BE2C (cell line): ENCODE data around the gene SLC38A8.

Experiments used
- DNase-seq: peaks from one replicate; pipeline ENCODE4 v3.0.0-alpha.2; 2020
- H3K27me3 ChIP-seq: fragments of 250-450 bp; sonication (Bioruptor Pico); 2 replicates; pipeline ENCODE4 v1.5.1; 2020; ENCODE audit warnings: mild to moderate bottlenecking
- H3K36me3 ChIP-seq: fragments of 250-450 bp; sonication (Bioruptor Pico); 2 replicates; pipeline ENCODE4 v1.5.1; 2020; ENCODE audit warnings: mild to moderate bottlenecking
- H3K4me1 ChIP-seq: fragments of 250-450 bp; sonication (Bioruptor Pico); 2 replicates; pipeline ENCODE4 v1.5.1; 2020
- H3K4me3 ChIP-seq: 2 replicates; pipeline ENCODE4 v1.5.1; 2011; ENCODE audit warnings: low read depth, low read length
- H3K9me3 ChIP-seq: fragments of 250-450 bp; sonication (Bioruptor Pico); 2 replicates; pipeline ENCODE4 v1.5.1; 2020
- TF ChIP-seq, protein P1 (sequence below): IDR thresholded peaks from 2 replicates; pipeline ENCODE4 v1.5.1; 2012; ENCODE audit warnings: mild to moderate bottlenecking, low read depth, low read length

The SLC38A8 gene

DNA sequence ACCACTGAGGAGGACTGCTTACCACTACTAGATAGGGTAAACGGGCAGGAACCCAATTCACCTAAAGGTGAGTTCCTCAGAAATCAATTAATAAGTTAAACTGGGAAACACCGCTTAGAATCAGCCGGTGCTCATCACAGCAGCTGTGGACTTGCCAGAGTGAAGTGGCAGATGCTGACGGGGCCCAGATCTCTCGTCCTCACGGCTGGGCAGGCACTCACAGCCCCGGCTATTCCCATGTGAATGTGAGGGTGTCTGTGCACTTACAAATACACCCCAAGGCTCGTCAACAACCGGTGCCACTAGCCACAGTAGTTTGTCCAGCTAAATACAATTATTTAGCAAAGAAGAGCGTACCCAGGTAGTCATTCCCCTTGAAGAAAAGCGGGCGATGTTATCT, 44.4 kb upstream of the SLC38A8 start:
- Histone ChIP-seq H3K27me3 (no peaks in the 10 kb centered on the region), H3K4me3 (no peak overlapping the region), H3K4me1 (no peaks in the 10 kb centered on the region), H3K9me3 (no peaks in the 10 kb centered on the region), H3K36me3 (peaks cover 60% of the 10 kb centered on the region)
- DNase-seq = no peak
- TF ChIP-seq, protein P1, sequence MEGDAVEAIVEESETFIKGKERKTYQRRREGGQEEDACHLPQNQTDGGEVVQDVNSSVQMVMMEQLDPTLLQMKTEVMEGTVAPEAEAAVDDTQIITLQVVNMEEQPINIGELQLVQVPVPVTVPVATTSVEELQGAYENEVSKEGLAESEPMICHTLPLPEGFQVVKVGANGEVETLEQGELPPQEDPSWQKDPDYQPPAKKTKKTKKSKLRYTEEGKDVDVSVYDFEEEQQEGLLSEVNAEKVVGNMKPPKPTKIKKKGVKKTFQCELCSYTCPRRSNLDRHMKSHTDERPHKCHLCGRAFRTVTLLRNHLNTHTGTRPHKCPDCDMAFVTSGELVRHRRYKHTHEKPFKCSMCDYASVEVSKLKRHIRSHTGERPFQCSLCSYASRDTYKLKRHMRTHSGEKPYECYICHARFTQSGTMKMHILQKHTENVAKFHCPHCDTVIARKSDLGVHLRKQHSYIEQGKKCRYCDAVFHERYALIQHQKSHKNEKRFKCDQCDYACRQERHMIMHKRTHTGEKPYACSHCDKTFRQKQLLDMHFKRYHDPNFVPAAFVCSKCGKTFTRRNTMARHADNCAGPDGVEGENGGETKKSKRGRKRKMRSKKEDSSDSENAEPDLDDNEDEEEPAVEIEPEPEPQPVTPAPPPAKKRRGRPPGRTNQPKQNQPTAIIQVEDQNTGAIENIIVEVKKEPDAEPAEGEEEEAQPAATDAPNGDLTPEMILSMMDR = no peak

GRCh38 chr16:84086341-84086740, 43.7 kb upstream of the SLC38A8 start:
- H3K4me1 ChIP-seq = no peaks in the 10 kb centered on the region
- no peaks in the 10 kb centered on the region for H3K9me3 ChIP-seq
- no peaks in the 10 kb centered on the region for H3K27me3 ChIP-seq
- no peak for DNase-seq
- peaks cover 65% of the 10 kb centered on the region for H3K36me3 ChIP-seq
- no peak overlapping the region for H3K4me3 ChIP-seq
- TF ChIP-seq, protein P1 = no peak

DNA sequence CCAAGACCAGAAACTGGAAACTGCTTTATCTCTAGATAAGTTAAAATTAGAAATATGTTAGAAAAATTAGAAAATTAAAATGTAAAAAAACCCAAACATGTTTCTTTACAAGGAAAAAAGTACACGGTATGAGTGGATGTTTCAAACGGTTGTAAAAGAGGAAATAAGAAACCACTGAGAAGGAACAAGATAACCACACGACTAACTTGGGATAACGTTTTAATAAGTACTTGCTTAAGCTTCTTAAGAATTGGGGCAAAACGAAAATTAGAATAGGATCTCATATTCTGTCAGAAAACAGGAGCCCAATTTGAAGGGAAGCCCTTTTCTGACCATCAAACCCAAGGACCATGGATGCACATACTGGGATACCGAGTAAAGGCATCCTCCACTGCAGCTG, 43.2 kb upstream of the SLC38A8 start:
- no peak overlapping the region for H3K4me3 ChIP-seq
- TF ChIP-seq, protein P1 = no peak
- H3K9me3 ChIP-seq = no peaks in the 10 kb centered on the region
- H3K27me3 ChIP-seq = no peaks in the 10 kb centered on the region
- peaks cover 62% of the 10 kb centered on the region for H3K36me3 ChIP-seq
- no peak for DNase-seq
- H3K4me1 ChIP-seq = no peaks in the 10 kb centered on the region

DNA sequence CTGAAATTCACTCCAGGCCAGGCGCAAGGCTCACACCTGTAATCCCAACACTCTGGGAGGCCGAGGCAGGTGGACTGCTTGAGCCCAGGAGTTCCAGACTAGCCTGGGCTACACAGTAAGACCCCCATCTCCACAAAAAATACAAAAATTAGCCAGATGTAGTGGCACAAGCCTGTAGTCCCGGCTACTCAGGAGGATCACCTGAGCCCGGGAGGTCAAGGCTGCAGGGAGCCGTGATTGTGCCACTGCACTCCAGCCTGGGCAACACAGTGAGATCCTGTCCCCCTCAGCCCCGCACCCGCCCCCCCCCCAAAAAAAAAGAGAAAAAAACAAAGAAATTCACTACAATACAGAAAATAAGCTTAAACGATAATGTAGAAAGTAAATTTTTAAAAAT, 42.7 kb upstream of the SLC38A8 start:
- H3K9me3 ChIP-seq = no peaks in the 10 kb centered on the region
- no peak for DNase-seq
- H3K4me3 ChIP-seq = no peak overlapping the region
- TF ChIP-seq, protein P1 = no peak
- no peaks in the 10 kb centered on the region for H3K27me3 ChIP-seq
- H3K36me3 ChIP-seq = peaks cover 64% of the 10 kb centered on the region
- H3K4me1 ChIP-seq = no peaks in the 10 kb centered on the region

DNA sequence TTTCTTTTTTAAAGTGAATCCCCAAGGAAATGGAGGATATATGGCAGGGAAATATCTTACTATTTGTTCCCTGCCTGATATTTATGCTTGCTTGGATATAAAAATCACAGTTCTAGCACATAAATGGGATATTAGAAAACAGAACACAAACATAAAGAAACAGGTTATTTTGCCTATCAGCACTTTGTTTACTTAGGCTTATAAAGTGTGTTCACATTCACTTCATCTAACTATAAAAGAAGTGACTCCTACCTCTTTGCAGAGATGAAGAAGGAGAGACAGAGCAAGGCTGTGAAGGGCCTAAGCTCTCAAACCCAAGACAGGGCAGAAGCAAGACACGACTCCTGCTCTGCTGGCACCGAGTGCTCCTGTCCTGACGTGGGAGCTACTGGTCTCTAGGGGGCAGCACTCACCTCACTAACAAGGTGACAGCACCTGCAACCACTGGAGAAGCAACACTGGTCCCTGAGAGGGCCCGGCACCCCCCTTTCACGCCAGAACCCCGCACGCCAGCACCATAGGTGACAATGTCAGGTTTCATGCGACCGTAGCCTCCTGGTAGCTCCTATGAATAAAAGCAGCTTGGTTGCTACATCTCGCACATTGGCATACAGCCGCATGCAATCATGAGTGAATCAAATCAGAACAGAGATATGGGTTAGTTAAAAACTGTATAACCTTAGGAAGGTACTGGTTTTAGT, 42.1 kb upstream of the SLC38A8 start:
- Histone ChIP-seq H3K4me3 (no peak overlapping the region), H3K9me3 (no peaks in the 10 kb centered on the region), H3K36me3 (peaks cover 64% of the 10 kb centered on the region), H3K4me1 (no peaks in the 10 kb centered on the region), H3K27me3 (no peaks in the 10 kb centered on the region)
- TF ChIP-seq, protein P1 = peak; percentile 88
- peak; percentile 73 for DNase-seq

DNA sequence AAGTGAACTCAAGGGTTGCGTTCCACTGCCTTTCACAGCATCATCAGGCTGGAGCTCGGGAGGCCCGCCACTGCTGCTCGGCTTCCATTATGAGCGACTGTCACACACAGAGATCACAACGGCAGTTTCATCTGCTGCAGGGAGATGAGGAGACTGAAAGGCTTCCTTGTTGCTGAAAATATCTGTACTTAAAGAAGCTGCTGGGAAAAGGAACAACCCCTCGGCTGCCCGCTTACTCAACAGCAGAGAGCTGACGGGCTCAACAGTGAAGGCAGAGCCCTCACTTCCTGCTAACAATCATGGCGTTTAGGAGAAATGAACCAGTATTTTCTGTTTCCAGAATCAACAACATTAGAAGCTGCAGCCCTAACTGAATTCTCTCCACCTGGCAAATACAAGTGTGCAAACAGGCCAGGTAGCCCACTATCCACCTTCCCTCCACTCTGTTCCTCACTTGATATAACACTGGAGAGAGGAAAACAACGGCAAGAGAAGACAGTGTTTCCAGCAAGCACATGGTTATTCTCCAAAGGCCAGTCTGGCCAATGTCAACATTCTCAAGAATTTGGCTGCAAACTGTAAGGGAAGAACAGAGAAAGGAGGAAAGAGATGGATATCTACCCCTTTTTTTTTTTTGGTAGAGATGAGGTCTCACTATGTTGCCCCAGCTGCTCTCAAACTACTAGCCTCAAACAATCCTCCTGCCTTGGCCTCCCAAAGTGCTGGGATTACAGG, 40.4 kb upstream of the SLC38A8 start:
- H3K4me1 ChIP-seq = no peaks in the 10 kb centered on the region
- no peaks in the 10 kb centered on the region for H3K27me3 ChIP-seq
- peaks cover 60% of the 10 kb centered on the region for H3K36me3 ChIP-seq
- no peak for DNase-seq
- no peak overlapping the region for H3K4me3 ChIP-seq
- H3K9me3 ChIP-seq = no peaks in the 10 kb centered on the region
- TF ChIP-seq, protein P1 = no peak
